Choroid plexus epithelial cell (primary cell): ENCODE results near the gene YJEFN3.

Experiments
- DNase-seq: peaks from one replicate; pipeline ENCODE4 v3.0.0-alpha.2; 2010; ENCODE audit warnings: low read depth
- H3K4me3 ChIP-seq: 2 replicates; pipeline ENCODE4 v1.5.1; 2011; ENCODE audit warnings: low read depth, mild to moderate bottlenecking, control low read depth, low read length, moderate library complexity
- CTCF ChIP-seq: conservative IDR thresholded peaks from 2 replicates; pipeline ENCODE4 v1.5.1; 2011; ENCODE audit warnings: low read depth, mild to moderate bottlenecking, control low read depth, inconsistent platforms, low read length, moderate library complexity

The YJEFN3 gene

GRCh38 chr19:19546751-19547162 lies 18.0 kb downstream of the YJEFN3 start:
- DNase-seq, result no peak
- TF ChIP-seq CTCF, result no peak
- H3K4me3 ChIP-seq, result no peak overlapping the region

GRCh38 chr19:19547674-19548336 lies 19.1 kb downstream of the YJEFN3 start:
- TF ChIP-seq CTCF, result no peak
- H3K4me3 ChIP-seq, result no peak overlapping the region

GRCh38 chr19:19548915-19549759 lies 20.4 kb downstream of the YJEFN3 start:
- H3K4me3 ChIP-seq, result no peak overlapping the region
- DNase-seq, result peak; percentile 34
- no peak for TF ChIP-seq CTCF

More at GRCh38 chr19:19547674-19548336, 19.1 kb downstream of the YJEFN3 start:
- no peak for DNase-seq

- DNase-seq, result no peak
- H3K4me3 ChIP-seq, result no peak overlapping the region
- TF ChIP-seq CTCF, result no peak
These were observed 21.2 kb downstream of the YJEFN3 start for GRCh38 chr19:19549804-19550464.

DNA sequence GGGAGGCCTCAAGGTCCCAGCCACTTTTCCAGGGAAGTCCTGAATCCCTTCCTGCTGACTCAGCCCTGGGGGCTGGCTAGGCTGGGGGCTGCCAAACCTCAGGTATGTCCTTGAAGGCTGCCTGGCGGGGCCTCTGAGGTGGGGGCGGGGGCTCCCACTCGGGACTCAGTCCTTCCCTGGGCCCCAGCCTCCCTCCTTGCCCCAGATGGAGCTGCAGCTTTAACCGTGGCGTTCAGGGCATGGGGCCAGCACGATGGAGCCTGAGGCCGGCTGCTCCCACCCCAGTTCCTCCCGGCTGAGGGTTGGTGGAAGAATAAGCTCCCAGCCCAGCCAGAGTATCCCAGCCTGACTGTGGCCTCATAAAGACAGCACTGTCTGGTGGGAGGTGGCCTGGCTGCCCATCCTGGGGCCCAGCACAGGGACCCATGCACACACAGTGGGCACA lies 21.8 kb downstream of the YJEFN3 start:
- TF ChIP-seq CTCF, result no peak
- DNase-seq, result peak; percentile 53
- H3K4me3 ChIP-seq, result no peak overlapping the region

GRCh38 chr19:19550972-19551852 lies 22.5 kb downstream of the YJEFN3 start:
- no peak for TF ChIP-seq CTCF
- no peak overlapping the region for H3K4me3 ChIP-seq
- DNase-seq, result no peak
